Stimulated activated CD4-positive, alpha-beta T cell treated with anti-CD3 and anti-CD28 coated beads, Interleukin-1b, Interleukin-23, amount 100 ng/mL, for 24 hours (primary cell): Measurements from ENCODE around the gene ERC1.
A peak's percentile ranks its signal among the peaks of the same experiment; 100 is the strongest.

Source experiments
- DNase-seq, 4 experiments: peaks; one replicate each; pipeline ENCODE4 v3.0.0-alpha.2; 2020; ENCODE audit warnings: low read depth in 4 of 4, low spot score in 1 of 4

The ERC1 gene

GRCh38 chr12:1529862-1530591 is 539.0 kb downstream of the ERC1 start:
- no peak for DNase-seq

DNA sequence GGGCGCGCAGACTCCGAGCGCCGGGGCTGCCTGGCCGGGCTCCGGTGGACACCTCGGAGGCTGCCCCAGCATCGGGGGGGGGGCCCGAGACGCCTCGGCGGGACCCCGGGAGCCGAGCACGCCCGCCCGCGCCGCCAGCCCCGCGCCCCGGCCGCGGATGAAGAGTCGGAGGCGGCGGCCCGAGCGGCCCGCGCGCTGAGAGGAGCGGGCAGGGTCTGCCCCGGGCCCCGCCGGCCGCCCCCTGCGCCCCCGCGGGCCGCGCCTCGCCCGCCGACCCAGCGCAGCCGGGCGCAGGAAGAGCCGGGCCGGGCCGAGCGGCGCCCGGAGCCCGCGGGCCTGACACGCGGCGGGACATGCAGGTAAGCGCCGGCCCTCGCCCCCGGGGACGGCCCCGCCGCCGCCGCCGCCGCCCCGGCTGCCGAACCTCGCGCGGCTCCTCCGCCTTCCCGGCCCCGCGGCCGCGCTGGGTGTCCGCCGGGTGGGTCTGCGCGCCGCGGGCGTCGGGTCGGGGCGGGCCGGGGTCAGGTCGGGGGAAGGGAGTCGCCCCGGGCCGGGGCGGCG is 539.6 kb downstream of the ERC1 start:
- DNase-seq: no peak

DNA sequence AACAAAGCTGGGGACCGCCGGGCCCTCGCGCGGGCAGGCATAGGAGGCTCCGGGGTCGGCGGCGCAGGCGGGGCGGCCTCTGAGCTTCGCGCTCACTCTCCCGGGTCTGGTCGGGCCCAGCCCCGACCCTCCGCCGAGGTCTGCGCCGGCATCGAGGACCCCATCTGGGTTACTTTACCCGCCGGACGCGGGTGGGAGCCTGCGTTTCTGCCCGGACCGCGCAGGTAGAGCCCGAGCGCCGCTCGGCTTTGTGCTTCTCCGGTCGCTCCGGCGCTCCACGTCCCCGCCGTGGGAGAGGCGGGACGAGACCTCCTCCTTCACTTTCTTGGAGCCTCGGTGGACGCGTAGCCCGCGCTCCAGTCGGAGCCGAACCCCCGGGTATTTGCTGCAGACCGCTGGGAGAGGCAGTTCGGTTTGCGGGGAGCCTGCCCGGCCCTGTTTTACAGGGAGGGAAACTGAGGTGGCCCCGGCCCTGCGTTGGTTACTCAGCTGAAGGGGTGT is 540.2 kb downstream of the ERC1 start:
- DNase-seq: no peak

DNA sequence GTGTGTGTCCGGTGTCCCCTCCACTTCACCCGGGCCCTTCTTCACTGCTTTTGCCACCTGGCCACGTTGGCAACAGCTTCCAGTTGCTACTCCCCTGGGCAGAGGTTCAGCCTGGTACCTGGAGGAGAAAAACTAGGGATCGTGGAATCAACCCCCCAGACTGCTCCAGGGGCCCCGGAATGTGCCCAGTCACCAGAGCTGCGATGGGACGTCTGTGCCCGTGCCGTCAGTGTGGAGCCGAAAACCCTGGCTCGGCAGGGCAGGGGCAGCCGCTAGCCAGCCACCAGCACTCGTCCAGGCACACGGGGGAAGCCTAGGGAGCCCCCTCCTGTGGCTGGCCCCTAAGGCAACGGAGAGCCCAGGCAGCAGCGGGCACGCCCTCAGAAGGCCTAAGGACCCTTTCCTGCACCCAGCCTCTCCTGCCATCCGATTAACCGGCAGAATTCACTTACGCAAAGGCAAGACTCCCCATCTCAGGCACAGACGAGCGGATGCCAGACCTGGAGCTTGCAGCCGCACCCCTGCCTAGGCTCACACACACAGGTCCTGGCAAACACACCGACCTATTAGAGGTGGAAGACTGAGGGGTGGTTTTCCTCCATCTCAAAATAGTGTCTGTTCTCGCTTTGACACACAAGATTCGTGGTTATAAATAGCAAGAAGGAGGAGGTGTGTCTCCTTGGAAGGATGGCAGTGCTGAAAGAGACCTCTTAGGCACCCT is 540.8 kb downstream of the ERC1 start:
- DNase-seq: no peak

- DNase-seq: no peak
Measured at GRCh38 chr12:1532375-1533165, 541.5 kb downstream of the ERC1 start.

GRCh38 chr12:1533205-1533601 is 542.2 kb downstream of the ERC1 start:
- DNase-seq: no peak

- DNase-seq: peak in 2 of 4 experiments; percentile 13 to 34
Measured at GRCh38 chr12:1533602-1534304, 542.7 kb downstream of the ERC1 start.

DNA sequence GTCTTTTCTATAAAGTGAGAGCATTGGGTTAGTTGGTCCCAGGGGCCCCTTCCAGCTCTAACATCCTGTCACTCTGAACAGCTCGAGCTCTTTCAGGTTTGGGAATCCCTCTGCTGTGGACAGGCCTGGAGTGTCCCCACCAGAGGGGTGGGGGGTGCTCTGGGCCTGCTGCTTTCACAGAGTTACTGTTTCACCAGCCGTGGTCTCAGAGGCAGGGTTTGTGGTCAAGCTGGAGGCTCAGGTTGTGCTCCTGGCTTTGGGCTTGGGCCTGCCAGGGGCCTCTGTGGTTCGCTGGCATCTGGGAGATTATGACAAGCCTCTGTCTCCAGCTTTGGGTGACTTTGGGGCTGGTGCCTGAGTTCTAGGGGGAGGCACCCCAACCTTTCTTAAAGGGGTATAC is 543.7 kb downstream of the ERC1 start:
- no peak for DNase-seq

- DNase-seq: no peak
Measured at GRCh38 chr12:1536817-1537216, 545.8 kb downstream of the ERC1 start.

- DNase-seq: no peak
Measured at GRCh38 chr12:1539135-1539534, 548.1 kb downstream of the ERC1 start.

- no peak for DNase-seq
Measured at GRCh38 chr12:1540690-1541089, 549.7 kb downstream of the ERC1 start.

GRCh38 chr12:1542599-1542998 is 551.6 kb downstream of the ERC1 start:
- DNase-seq: no peak

- DNase-seq: no peak
Measured at GRCh38 chr12:1544996-1545700, 554.1 kb downstream of the ERC1 start.
